ENCODE results near the gene IFRD1.
A peak's percentile ranks its signal among the peaks of the same experiment; 100 is the strongest.

Gene IFRD1

GRCh38 chr7:112449902-112450806 is at the start of gene IFRD1:
Gene IFRD1 (plus strand): TSS chr7:112450460. CDS start chr7:112450689, 229 bp downstream.
- DNase-seq = peak; percentile 99

GRCh38 chr7:112404321-112404720 is 45.9 kb upstream of the IFRD1 start:
- no peak for DNase-seq

GRCh38 chr7:112405286-112405685 is 45.0 kb upstream of the IFRD1 start:
- DNase-seq = no peak

GRCh38 chr7:112407261-112407660 is 43.0 kb upstream of the IFRD1 start:
- DNase-seq = no peak

GRCh38 chr7:112410092-112410491 is 40.2 kb upstream of the IFRD1 start:
- no peak for DNase-seq

- peak; percentile 62 for DNase-seq
Observed at GRCh38 chr7:112411186-112411795, 39.0 kb upstream of the IFRD1 start.

GRCh38 chr7:112414855-112415490 is 35.3 kb upstream of the IFRD1 start:
- DNase-seq = peak; percentile 29

- DNase-seq = no peak
Observed at GRCh38 chr7:112416127-112416526, 34.1 kb upstream of the IFRD1 start.

GRCh38 chr7:112419543-112420130 is 30.6 kb upstream of the IFRD1 start:
- no peak for DNase-seq

GRCh38 chr7:112420236-112420861 is 29.9 kb upstream of the IFRD1 start:
- DNase-seq = no peak

- no peak for DNase-seq
Observed at GRCh38 chr7:112421666-112422486, 28.4 kb upstream of the IFRD1 start.

- no peak for DNase-seq
Observed at GRCh38 chr7:112422842-112423496, 27.3 kb upstream of the IFRD1 start.

- DNase-seq = no peak
Observed at GRCh38 chr7:112423987-112424386, 26.3 kb upstream of the IFRD1 start.

- no peak for DNase-seq
Observed at GRCh38 chr7:112427984-112428383, 22.3 kb upstream of the IFRD1 start.

- no peak for DNase-seq
Observed at GRCh38 chr7:112428715-112429114, 21.5 kb upstream of the IFRD1 start.

- no peak for DNase-seq
Observed at GRCh38 chr7:112430649-112431048, 19.6 kb upstream of the IFRD1 start.

GRCh38 chr7:112431803-112432202 is 18.5 kb upstream of the IFRD1 start:
- no peak for DNase-seq

GRCh38 chr7:112433289-112433688 is 17.0 kb upstream of the IFRD1 start:
- no peak for DNase-seq

GRCh38 chr7:112437072-112437471 is 13.2 kb upstream of the IFRD1 start:
- no peak for DNase-seq

- no peak for DNase-seq
Observed at GRCh38 chr7:112439476-112439875, 10.8 kb upstream of the IFRD1 start.

- no peak for DNase-seq
Observed at GRCh38 chr7:112442210-112442609, 8.1 kb upstream of the IFRD1 start.
